ENCODE results near the gene RAB28.

DNA sequence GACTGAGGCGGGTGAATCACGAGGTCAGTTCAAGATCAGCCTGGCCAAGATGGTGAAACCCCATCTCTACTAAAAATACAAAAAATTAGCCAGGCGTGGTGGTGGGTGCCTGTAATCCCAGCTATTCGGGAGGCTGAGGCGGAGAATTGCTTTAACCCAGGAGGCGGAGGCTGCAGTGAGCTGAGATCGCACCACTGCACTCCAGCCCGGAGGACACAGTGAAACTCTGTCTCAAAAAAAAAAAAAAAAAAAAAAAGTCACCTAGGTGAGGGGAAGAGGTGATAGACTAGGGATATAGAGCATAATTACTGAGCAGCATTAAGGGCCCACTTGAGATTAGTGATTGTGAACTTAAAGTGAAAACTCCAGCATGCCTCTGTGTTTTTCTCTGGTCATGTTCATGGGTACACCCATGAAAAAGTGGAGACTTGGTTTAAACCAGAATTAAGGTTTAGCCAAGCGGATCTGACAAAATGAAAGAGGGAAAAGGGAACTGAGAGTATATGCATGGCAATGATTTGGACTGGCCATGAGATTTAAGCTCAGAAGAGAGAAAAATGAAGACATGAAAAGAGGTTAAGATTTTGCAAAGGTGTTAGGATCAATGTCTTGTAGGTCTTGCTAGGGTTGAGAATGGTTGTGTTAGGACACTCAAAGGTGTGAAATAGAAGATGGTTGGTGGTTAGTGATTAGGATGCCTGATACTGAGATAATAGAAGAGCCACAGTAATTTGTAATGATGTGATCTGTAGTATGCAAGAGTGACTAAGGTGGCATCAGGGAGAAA, 105.0 kb downstream of the RAB28 start:
- TF ChIP-seq, protein P1, sequence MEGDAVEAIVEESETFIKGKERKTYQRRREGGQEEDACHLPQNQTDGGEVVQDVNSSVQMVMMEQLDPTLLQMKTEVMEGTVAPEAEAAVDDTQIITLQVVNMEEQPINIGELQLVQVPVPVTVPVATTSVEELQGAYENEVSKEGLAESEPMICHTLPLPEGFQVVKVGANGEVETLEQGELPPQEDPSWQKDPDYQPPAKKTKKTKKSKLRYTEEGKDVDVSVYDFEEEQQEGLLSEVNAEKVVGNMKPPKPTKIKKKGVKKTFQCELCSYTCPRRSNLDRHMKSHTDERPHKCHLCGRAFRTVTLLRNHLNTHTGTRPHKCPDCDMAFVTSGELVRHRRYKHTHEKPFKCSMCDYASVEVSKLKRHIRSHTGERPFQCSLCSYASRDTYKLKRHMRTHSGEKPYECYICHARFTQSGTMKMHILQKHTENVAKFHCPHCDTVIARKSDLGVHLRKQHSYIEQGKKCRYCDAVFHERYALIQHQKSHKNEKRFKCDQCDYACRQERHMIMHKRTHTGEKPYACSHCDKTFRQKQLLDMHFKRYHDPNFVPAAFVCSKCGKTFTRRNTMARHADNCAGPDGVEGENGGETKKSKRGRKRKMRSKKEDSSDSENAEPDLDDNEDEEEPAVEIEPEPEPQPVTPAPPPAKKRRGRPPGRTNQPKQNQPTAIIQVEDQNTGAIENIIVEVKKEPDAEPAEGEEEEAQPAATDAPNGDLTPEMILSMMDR (IDR thresholded peaks at IDR 0.05), result no peak
- no peak for TF ChIP-seq EP300 (IDR thresholded peaks at IDR 0.05)
